ENCODE data around the gene TMEM178B. TPM values are rescaled to one million over a fixed set of nuclear protein-coding genes. Genes with fewer than 3 reads are reported as not detected.
A peak's percentile ranks its signal among the peaks of the same experiment; 100 is the strongest.

Gene TMEM178B
- polyA plus RNA-seq, 6 donors from 2014 or later = not detected

DNA sequence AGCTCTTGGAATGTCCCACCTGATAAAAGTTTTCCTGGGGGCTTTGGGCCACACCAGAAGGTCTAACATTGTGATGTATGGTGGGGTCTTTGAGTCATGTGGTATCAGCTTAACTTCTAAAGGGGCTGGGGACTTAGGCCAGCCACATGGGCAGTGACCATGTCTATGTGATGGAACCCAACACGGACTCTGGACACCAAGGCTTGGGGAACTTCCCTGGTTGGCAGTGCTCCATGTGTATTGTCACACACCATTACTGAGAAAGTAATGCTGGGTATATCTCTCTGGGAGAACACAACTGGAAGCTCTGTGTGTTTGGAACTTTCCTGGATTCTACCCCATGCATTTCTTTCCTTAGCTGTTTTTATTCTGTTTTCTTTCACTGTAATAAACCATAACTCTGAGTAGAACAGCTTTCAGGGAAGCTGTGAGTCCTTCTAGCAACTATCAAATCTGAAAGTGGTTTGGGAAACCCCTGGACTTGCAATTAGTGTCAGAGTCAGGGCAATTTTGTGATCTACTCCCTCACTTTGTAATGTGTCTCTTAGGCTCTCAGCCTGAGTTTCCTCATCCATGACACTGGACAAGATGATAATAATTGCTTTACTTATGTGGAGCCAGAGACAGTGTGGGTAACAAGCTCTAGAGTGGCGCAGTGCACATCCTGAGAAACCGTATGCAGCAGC lies 448.9 kb downstream of the TMEM178B start:
- no peak overlapping the region for H3K4me3 Mint-ChIP-seq
- peaks cover 21 to 30% (median 22%) of the 10 kb centered on the region in 3 donors for H3K27me3 Mint-ChIP-seq
- DNase-seq (no peak), ATAC-seq (ENCODE audit: low read depth in 2 of 2) (no peak)
- no peaks in the 10 kb centered on the region for H3K36me3 Mint-ChIP-seq
- peaks cover 0 to 6% (median 0%) of the 10 kb centered on the region in 7 donors for H3K9me3 Mint-ChIP-seq
- H3K27ac Mint-ChIP-seq = no peak overlapping the region
- no peaks in the 10 kb centered on the region for H3K4me1 Mint-ChIP-seq

GRCh38 chr7:141525973-141526514 lies 452.2 kb downstream of the TMEM178B start:
- Mint-ChIP-seq H3K4me1 (no peaks in the 10 kb centered on the region), H3K27me3 (peaks cover 32 to 38% (median 37%) of the 10 kb centered on the region in 3 donors)

GRCh38 chr7:141527076-141527475 lies 453.2 kb downstream of the TMEM178B start:
- peaks cover 35 to 38% (median 37%) of the 10 kb centered on the region in 3 donors for H3K27me3 Mint-ChIP-seq
- H3K27ac Mint-ChIP-seq = peak overlapping the region in 1 of 6 donors; percentile 22
- peaks cover 0 to 5% (median 0%) of the 10 kb centered on the region in 7 donors for H3K9me3 Mint-ChIP-seq
- no peak for DNase-seq
- H3K36me3 Mint-ChIP-seq = no peaks in the 10 kb centered on the region
- H3K4me3 Mint-ChIP-seq = no peak overlapping the region
- H3K4me1 Mint-ChIP-seq = no peaks in the 10 kb centered on the region
- no peak for ATAC-seq (ENCODE audit: low read depth in 2 of 2)

More at GRCh38 chr7:141525973-141526514, 452.2 kb downstream of the TMEM178B start:
- Mint-ChIP-seq H3K36me3 (no peaks in the 10 kb centered on the region), H3K9me3 (peaks cover 0 to 5% (median 0%) of the 10 kb centered on the region in 7 donors), H3K27ac (no peak overlapping the region), H3K4me3 (no peak overlapping the region)
- DNase-seq (no peak), ATAC-seq (ENCODE audit: low read depth in 2 of 2) (no peak)

GRCh38 chr7:141528399-141528798 lies 454.5 kb downstream of the TMEM178B start:
- Mint-ChIP-seq H3K36me3 (no peaks in the 10 kb centered on the region), H3K27ac (no peak overlapping the region), H3K4me1 (peaks cover 0 to 3% (median 0%) of the 10 kb centered on the region in 3 donors), H3K4me3 (no peak overlapping the region), H3K9me3 (peaks cover 0 to 5% (median 0%) of the 10 kb centered on the region in 7 donors), H3K27me3 (peaks cover 34 to 38% (median 37%) of the 10 kb centered on the region in 3 donors)
- no peak for ATAC-seq (ENCODE audit: low read depth in 2 of 2)
- DNase-seq = no peak

Other genes with a start within 250 kb of the TMEM178B start
- 10 to 100 TPM; 14.8 to 27.9 (median 21.1) TPM for gene BRAF, start 149.1 kb upstream of the TMEM178B start, polyA plus RNA-seq (ENCODE audit: low read depth in 6 of 6)
- 10 to 100 TPM; 39.2 to 69.1 (median 50.1) TPM for gene MRPS33, start 59.1 kb upstream of the TMEM178B start, polyA plus RNA-seq (ENCODE audit: low read depth in 6 of 6)